ENCODE measurements around the gene KCP. TPM values are rescaled to one million over a fixed set of nuclear protein-coding genes. Genes with fewer than 3 reads are reported as not detected.

The KCP gene
- total RNA-seq, 1 experiment from 2014 or later: 5.3 TPM

GRCh38 chr7:128849156-128849515, 61.4 kb downstream of the KCP start:
- no peak overlapping the region for H3K4me3 Mint-ChIP-seq

More at GRCh38 chr7:128849156-128849515, 61.4 kb downstream of the KCP start:
- Histone ChIP-seq H3K4me1 (ENCODE audit: insufficient read depth, low read length) (no peaks in the 10 kb centered on the region), H2AFZ (ENCODE audit: low read length) (no peak overlapping the region), H3K79me2 (ENCODE audit: insufficient read depth, low read length) (no peaks in the 10 kb centered on the region), H3K4me2 (ENCODE audit: insufficient read depth, insufficient read length, low read length) (no peak overlapping the region), H2BK5ac (ENCODE audit: insufficient read length, low read length) (no peak overlapping the region), H3K79me1 (ENCODE audit: insufficient read depth, low read depth, low read length, poor library complexity, severe bottlenecking) (no peaks in the 10 kb centered on the region), H2BK20ac (ENCODE audit: low read depth, low read length, poor library complexity, severe bottlenecking) (no peak overlapping the region), H2BK120ac (ENCODE audit: low read depth, low read length, poor library complexity, severe bottlenecking) (no peak overlapping the region), H3K14ac (ENCODE audit: insufficient read depth, low read length) (no peak overlapping the region; the same call in 1 of the 2 replicates), H4K8ac (replicated peaks; ENCODE audit: insufficient read length, low read depth, low read length) (no peak overlapping the region), H3K23ac (ENCODE audit: insufficient read length, low read depth, low read length) (no peak overlapping the region), H2BK15ac (ENCODE audit: low read depth, low read length) (no peak overlapping the region), H3K4ac (ENCODE audit: low read depth, low read length) (no peak overlapping the region), H3K23me2 (ENCODE audit: insufficient read length, low read depth, low read length, poor library complexity, severe bottlenecking) (no peaks in the 10 kb centered on the region), H3K9me3 (ENCODE audit: control insufficient read depth, low read depth, low read length) (no peaks in the 10 kb centered on the region), H3K18ac (ENCODE audit: insufficient read length, low read depth, low read length) (no peak overlapping the region), H2BK12ac (ENCODE audit: insufficient read length, low read depth, low read length) (no peak overlapping the region), H3T11ph (ENCODE audit: low read length) (no peak overlapping the region), H4K5ac (ENCODE audit: insufficient read length, low read depth, low read length) (no peak overlapping the region), H3K27me3 (ENCODE audit: insufficient read depth, low read length) (no peaks in the 10 kb centered on the region), H3K9ac (ENCODE audit: extremely low read depth, insufficient read length, low read length) (no peak overlapping the region), H2AK5ac (ENCODE audit: insufficient read length, low read length) (no peak overlapping the region), H3K56ac (ENCODE audit: insufficient read length, low read depth, low read length) (no peak overlapping the region), H4K20me1 (ENCODE audit: control insufficient read depth, insufficient read depth, insufficient read length) (no peaks in the 10 kb centered on the region), H4K91ac (ENCODE audit: insufficient read length, low read depth, low read length) (no peak overlapping the region), H3K27ac (ENCODE audit: insufficient read length, low read depth, low read length) (no peak overlapping the region)
- H3K36me3 Mint-ChIP-seq (ENCODE audit: insufficient read depth in 1 of 3, low read depth in 3 of 3): peaks cover 0 to 7% (median 0%) of the 10 kb centered on the region in 3 experiments; a peak in 1 of 7 replicates
- no peak for DNase-seq
- no peaks in the 10 kb centered on the region for H3K9me3 Mint-ChIP-seq
- WGBS (ENCODE audit: extremely low coverage, insufficient read length, low lambda C conversion rate): no CpG with 5 or more reads among the region's 16 CpGs
- no peaks in the 10 kb centered on the region for H3K27me3 Mint-ChIP-seq (ENCODE audit: low read depth)
- no peaks in the 10 kb centered on the region for H3K4me1 Mint-ChIP-seq
- TF ChIP-seq CTCF (conservative IDR thresholded peaks at IDR 0.05): no peak
- H3K27ac Mint-ChIP-seq: no peak overlapping the region
